ENCODE results near the gene RECK. TPM values are rescaled to one million over a fixed set of nuclear protein-coding genes. Genes with fewer than 3 reads are reported as not detected.
"Not testable (repeated sequence)": the region's sequence is repeated elsewhere in the genome, so short reads cannot be mapped to it uniquely, and the experiment has no call there.

Gene RECK
- polyA plus RNA-seq, 1 experiment: 112 TPM

GRCh38 chr9:36156116-36156515, 119.4 kb downstream of the RECK start:
- CTCF ChIA-PET: interaction anchor here (0.6 to 1.1 kb wide), 2 partner anchors 24 to 146 kb away, joined by 3 read pairs; no protein-coding TSS in a partner anchor
- POLR2A ChIA-PET: no interaction called here
- TF ChIP-seq, protein P1, sequence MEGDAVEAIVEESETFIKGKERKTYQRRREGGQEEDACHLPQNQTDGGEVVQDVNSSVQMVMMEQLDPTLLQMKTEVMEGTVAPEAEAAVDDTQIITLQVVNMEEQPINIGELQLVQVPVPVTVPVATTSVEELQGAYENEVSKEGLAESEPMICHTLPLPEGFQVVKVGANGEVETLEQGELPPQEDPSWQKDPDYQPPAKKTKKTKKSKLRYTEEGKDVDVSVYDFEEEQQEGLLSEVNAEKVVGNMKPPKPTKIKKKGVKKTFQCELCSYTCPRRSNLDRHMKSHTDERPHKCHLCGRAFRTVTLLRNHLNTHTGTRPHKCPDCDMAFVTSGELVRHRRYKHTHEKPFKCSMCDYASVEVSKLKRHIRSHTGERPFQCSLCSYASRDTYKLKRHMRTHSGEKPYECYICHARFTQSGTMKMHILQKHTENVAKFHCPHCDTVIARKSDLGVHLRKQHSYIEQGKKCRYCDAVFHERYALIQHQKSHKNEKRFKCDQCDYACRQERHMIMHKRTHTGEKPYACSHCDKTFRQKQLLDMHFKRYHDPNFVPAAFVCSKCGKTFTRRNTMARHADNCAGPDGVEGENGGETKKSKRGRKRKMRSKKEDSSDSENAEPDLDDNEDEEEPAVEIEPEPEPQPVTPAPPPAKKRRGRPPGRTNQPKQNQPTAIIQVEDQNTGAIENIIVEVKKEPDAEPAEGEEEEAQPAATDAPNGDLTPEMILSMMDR (IDR thresholded peaks at IDR 0.05; ENCODE audit: low read depth, low read length): no peak
- Histone ChIP-seq H3K9me3 (ENCODE audit: control insufficient read depth, insufficient read depth, low read length) (peaks cover 4% of the 10 kb centered on the region), H3K27me3 (ENCODE audit: control insufficient read depth, insufficient read depth, low read length) (no peaks in the 10 kb centered on the region), H3K27ac (ENCODE audit: low read depth, low read length) (no peak overlapping the region), H3K4me3 (ENCODE audit: low read depth, low read length) (no peak overlapping the region)
- no peak for DNase-seq (ENCODE audit: low read depth, low spot score)

- Histone ChIP-seq H3K4me3 (ENCODE audit: low read depth, low read length) (no peak overlapping the region), H3K9me3 (ENCODE audit: control insufficient read depth, insufficient read depth, low read length) (peaks cover 4% of the 10 kb centered on the region; the same call in 1 of the 2 replicates), H3K27me3 (ENCODE audit: control insufficient read depth, insufficient read depth, low read length) (no peaks in the 10 kb centered on the region), H3K27ac (ENCODE audit: low read depth, low read length) (no peak overlapping the region)
- ChIA-PET CTCF (no interaction called here), POLR2A (no interaction called here)
- DNase-seq (ENCODE audit: low read depth, low spot score): no peak
- TF ChIP-seq, protein P1 (IDR thresholded peaks at IDR 0.05; ENCODE audit: low read depth, low read length): no peak
Observed at GRCh38 chr9:36158122-36158521, 121.4 kb downstream of the RECK start.

- no peak for DNase-seq (ENCODE audit: low read depth, low spot score)
- ChIA-PET POLR2A (no interaction called here), CTCF (interaction anchor here (0.9 kb wide), 1 partner anchor 10 kb away, joined by 3 read pairs; no protein-coding TSS in a partner anchor)
- Histone ChIP-seq H3K27ac (ENCODE audit: low read depth, low read length) (no peak overlapping the region), H3K9me3 (ENCODE audit: control insufficient read depth, insufficient read depth, low read length) (peaks cover 4% of the 10 kb centered on the region; the same call in 1 of the 2 replicates), H3K4me3 (ENCODE audit: low read depth, low read length) (no peak overlapping the region), H3K27me3 (ENCODE audit: control insufficient read depth, insufficient read depth, low read length) (no peaks in the 10 kb centered on the region)
- TF ChIP-seq, protein P1 (IDR thresholded peaks at IDR 0.05; ENCODE audit: low read depth, low read length): no peak
Observed at GRCh38 chr9:36158917-36159316, 122.2 kb downstream of the RECK start.

- POLR2A ChIA-PET; H3K4me3 ChIP-seq (ENCODE audit: low read depth, low read length); H3K27me3 ChIP-seq (ENCODE audit: control insufficient read depth, insufficient read depth, low read length); H3K27ac ChIP-seq (ENCODE audit: low read depth, low read length); H3K9me3 ChIP-seq (ENCODE audit: control insufficient read depth, insufficient read depth, low read length); DNase-seq (ENCODE audit: low read depth, low spot score): not testable (repeated sequence)
- CTCF ChIA-PET: interaction anchor here (0.9 kb wide), 1 partner anchor 10 kb away, joined by 3 read pairs; no protein-coding TSS in a partner anchor
Observed at GRCh38 chr9:36159509-36159908, 122.8 kb downstream of the RECK start.

DNA sequence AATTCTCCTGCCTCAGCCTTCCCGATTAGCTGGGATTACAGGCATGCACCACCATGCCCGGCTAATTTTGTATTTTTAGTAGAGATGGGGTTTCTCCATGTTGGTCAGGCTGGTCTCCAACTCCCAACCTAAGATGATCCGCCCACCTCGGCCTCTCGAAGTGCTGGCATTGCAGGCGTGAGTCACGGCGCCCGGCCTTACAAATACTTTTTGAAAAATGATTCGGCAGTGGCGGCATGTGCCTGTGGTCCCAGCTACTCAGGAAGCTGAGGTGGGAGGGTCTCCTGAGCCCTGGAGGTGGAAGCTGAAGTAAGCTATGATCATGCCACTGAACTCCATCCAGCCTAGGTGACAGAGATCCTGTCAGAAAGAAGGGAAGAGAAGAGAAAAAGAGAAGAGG, 123.4 kb downstream of the RECK start:
- H3K4me3 ChIP-seq (ENCODE audit: low read depth, low read length); DNase-seq (ENCODE audit: low read depth, low spot score); POLR2A ChIA-PET; H3K27ac ChIP-seq (ENCODE audit: low read depth, low read length); H3K27me3 ChIP-seq (ENCODE audit: control insufficient read depth, insufficient read depth, low read length); CTCF ChIA-PET; H3K9me3 ChIP-seq (ENCODE audit: control insufficient read depth, insufficient read depth, low read length): not testable (repeated sequence)

DNA sequence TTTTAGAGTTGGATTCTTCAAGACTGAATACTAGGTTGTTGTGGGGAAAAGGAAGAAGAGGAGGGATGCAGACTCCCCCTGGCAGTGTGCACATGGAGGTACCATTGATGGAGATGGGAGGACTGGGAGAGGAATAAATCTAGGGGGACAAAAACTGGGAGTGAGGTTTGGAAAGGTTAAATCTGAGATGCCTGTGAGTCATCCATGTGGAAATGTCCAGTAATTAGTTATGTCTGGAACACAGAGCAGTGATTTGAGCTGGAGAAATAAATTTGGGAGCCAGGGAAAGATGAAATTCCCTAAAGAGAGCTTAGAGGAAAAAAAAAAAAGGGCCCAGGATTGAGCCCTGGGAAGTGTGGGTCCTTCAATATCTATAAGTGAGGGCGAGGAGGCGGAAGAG, 124.5 kb downstream of the RECK start:
- H3K27ac ChIP-seq (ENCODE audit: low read depth, low read length): no peak overlapping the region
- TF ChIP-seq, protein P1 (IDR thresholded peaks at IDR 0.05; ENCODE audit: low read depth, low read length): no peak
- H3K27me3 ChIP-seq (ENCODE audit: control insufficient read depth, insufficient read depth, low read length): no peaks in the 10 kb centered on the region
- DNase-seq (ENCODE audit: low read depth, low spot score): no peak
- H3K9me3 ChIP-seq (ENCODE audit: control insufficient read depth, insufficient read depth, low read length): peaks cover 4% of the 10 kb centered on the region
- ChIA-PET POLR2A (interaction anchor here (0.6 to 0.9 kb wide), 2 partner anchors 8 to 29 kb away, joined by 3 to 5 read pairs; no protein-coding TSS in a partner anchor), CTCF (interaction anchor here (0.6 to 0.7 kb wide), 2 partner anchors 28 to 61 kb away, joined by 3 read pairs; no protein-coding TSS in a partner anchor)
- no peak overlapping the region for H3K4me3 ChIP-seq (ENCODE audit: low read depth, low read length)

Data from AG04450 (cell line).